ENCODE results near the gene CAMK4.

The CAMK4 gene

DNA sequence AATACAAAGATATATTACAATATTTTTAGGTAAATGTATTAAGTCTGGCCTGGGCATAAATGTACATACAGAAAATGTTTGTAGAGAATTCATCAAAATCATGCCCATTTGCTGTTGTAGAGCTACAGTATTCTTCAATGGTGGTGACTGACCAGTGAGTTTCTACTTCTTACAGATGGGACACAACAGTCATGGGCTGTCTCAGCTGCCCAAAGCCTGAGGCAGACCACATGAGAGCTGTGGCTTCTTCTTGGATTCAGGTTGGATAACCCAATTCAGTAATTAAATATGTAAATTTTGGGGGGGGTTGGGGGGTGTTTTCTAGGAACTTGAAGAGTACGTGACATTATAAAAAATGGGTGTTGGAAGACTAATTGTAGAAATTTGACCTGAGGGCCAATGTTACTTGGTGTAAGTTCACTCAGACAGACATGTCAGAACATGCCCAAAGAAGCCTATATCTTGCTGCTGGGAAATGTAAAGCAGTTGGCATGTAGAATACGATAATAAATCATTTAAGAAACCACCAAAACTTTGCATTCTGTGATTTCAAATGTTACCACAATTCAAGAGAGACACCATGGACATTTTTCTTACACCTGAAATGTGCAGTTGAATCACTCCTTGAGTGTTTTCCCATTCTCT, 270.3 kb downstream of the CAMK4 start:
- DNase-seq = no peak

DNA sequence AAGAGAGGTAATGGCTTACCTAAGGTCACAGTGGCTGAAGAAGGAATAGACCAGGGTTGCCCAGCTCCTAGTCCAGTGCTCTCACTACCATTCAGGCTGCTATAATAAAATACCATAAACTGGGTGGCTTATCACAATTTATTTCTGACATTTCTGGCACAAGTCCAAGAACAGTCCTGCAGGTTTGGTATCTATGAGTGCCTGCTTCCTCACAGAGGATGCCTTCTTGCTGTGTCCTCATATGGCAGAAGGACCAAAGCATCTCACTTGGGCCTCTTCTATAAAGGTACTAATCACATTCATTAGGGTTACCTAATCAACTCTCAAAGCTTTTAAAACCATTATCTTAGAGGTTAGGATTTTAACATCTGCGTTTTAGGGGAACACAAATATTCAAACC, 271.0 kb downstream of the CAMK4 start:
- DNase-seq = peak in 1 of 14 donors; percentile 45

DNA sequence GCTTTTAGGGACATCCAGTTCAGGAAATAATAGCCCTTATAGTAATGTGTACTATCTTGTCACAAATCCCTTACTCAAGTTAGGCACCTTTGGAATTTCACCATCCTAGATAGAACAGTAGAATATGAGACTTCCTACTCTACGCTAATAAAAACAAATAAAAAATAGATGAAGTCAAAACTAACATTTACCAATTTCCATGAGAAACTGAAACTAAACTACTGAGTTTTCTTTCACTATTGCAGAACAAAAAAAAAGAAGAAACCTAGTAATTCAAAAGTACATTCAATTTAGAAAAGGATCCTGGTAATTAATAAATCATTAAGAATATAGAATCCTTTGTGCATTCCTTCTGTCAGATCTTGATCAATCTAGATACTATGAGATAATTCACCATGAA, 274.2 kb downstream of the CAMK4 start:
- no peak for DNase-seq

DNA sequence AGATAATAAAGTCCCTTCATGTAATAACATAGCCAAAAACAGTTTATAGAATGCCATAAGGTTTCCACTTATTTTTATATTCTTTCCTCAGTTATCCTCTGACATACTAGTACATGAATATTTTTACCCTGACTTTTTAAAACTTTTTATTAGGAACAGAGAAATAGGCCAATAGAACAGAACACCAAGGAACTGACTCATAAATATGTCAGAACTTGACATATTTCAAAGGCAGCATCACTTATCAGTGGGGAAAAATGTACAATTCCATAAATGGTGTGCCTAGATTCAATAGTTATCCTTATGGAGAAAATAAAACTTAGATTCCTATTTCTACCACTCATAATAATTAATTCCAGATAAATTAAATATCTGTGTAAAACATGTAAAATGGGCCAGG, 278.8 kb downstream of the CAMK4 start:
- DNase-seq = no peak

DNA sequence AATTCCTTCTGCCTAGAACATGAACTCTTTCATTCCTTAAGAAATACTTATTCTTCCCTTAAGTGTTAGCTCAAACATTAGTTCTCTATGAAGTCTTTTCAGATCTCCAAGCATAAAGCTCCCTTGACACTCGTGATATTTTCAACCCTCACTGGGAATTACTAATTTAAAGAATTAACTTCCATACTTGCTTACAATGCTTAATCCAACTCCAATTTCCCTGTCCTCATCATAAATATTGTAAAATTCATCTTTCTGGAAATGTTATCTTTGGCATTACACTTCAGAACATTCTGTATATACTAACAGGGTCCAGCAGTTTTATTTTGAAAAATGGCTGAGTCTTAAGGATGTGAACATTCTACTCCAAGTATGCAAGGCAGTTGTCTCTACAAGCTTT, 280.9 kb downstream of the CAMK4 start:
- DNase-seq = no peak

DNA sequence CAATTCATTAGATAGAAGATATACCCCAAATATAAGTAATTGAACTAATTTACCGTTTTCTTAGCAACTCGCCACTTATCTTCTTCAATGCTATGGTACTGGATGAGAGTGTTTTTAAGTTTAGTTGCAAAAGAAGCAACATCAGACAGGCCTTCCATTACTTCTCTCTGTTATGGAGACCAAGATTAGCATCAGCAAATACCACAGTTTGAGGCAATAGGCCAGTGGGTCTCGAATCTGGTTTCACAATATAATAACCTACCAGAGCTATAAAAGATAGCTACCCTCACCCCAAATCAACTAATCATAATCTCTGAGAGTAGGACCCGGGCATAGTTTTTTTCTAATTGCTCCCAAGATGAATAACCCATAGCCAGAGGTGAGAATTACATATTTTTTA, 283.1 kb downstream of the CAMK4 start:
- no peak for DNase-seq

DNA sequence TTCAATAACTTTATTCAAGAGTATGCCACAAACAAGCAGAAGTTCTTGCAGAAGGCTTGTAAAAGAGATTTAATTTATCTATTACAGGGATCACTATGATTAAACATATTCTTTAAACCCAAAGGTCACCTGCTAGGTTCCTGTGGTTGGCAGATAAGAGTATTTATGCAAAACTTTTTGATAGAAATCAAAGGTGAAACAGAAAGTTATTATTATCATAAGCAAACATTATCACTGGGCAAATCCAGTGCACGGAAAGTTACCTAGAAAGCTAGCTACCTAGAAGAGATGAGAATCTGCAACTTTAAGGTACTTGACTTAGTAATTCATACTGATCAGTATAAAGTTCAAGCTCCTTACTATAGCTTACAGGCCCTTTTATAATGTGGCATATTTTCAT, 284.9 kb downstream of the CAMK4 start:
- no peak for DNase-seq

DNA sequence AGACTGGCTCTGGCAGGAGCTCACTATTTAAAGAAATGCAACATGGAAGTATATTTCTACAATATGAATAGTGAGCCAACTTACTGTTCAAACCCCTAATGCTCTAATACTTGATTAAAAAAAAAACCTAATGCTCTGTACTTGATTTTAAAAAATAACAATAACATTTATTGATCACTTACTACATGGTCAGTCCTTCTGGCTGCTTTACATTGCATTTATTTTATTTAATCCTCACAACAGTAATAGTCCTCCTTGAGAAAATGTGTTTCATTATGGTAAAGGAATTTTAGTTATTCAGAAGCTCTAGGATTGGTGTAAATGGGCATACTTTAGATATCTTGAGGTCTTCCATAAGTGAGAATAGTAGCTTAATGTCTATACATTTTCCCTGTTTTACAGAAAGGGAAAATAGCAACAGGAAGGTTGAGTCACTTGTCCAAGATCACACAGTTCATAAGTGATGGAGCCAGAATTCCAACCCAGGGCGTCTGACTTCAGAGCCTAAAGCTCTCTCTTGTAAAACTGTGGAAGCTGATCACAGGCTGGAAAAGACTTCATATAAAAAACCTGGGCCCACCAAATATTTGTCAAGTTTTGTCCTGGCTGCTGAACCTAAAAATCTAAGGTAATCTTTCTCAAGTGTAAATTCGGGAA, 287.1 kb downstream of the CAMK4 start:
- DNase-seq = peak in 1 of 14 donors; percentile 23

DNA sequence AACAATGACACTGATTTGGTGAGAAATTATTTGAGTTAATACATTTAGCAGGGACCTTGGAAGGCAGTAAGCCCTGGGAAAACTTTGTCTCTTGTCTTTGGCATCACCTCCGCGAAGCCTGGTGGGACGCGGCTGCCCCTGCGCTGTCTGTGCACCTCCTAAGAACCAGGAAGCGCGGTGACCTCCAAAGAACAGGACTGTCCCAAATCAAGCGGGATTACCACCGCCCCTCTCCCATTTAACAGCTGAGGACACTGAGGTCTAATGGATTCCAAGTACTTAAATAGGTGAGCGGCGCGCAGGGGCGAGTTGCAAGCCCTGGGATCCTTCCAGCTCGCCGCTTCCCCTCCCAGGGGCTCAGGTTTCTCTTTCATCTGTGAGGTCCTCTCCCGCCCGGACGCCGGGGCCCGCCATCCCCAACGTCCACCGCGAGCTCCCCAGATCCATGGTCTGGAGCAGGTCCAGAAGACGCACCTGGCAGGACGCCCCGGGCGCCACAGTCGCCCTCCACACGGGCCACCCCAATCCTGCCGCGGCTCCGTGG, 287.7 kb downstream of the CAMK4 start:
- DNase-seq = peak in 6 of 14 donors; percentile 61 to 74 (median 65)

DNA sequence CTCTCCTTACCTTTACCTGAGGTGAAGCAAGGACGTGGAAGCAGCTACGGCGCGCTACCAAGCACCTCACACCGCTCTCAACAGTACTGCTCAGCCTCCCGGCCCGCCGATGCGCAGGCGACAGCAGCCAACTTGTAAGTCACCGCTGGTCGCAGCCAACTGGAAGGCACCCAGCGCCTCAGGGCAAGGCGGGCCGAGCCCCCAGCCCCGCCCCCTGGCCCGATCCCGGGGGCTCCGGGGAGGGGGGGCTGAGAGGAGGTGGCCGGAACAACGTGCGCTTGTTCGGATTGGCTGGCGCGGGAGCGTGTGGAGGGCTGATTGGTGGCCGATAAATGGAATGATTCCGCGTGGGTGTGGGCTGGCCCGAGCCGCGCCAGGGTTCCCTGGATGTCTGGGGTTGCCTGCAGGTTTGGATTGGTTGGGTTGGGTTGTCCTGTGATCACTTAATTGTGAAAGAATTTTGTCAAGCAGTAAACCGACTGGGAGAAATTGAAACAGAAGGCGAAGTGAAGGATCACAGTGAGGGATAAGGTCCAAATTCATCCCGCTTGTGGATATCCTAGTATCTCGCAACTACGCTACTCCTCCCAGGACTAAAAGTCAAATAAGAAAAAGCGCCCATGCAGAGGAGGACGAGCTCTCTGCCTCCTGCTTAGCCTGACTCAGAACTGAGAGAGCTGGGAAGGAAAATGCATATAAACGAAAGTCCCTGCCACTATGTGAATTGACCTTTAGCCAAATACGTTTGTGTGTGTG, 288.4 kb downstream of the CAMK4 start, which contains the start of gene STARD4:
STARD4 (minus strand) TSS at position 161 of the 756 bp plus-strand sequence. CDS start 5,102 bp downstream, outside the sequence.
- DNase-seq = peak; percentile 78 to 99 (median 96)

DNA sequence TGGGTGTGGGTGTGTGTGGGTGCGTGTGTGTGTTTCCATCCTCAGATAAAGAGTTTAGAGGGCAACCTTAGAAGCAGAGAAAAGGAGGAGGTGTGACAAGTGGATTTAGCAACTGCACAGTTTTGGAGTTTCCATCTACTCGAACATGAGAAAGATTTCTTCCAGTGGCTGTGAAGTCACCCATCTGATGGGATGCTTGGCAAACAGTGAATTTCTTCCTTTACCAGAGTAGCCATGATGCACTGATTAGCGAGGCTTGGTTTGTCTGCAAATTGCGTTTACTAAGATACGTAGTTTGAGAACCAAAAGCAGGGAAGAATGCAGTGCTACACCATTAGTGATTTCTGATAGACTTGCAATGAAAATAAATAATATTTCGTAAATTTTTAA, 288.9 kb downstream of the CAMK4 start:
- DNase-seq = peak in 1 of 14 donors; percentile 46

DNA sequence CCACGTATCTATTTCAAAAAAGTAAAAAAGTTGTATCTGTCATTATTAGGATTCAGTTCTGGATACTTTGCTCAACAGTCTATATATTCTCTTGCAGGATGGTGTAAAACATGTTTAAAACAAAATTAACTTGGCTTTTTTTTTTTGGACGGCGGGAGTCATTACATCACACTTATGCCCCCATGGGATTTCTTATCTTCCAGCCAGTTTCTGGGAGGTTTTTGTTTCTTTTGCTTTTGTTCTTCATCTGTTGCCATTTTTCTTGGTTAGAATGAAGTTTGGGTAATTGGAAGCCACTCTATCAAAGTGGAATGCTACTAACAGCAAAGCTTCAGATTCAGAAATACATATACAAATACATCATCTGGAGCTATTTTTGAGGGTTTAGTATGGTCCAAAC, 289.9 kb downstream of the CAMK4 start:
- DNase-seq = no peak

DNA sequence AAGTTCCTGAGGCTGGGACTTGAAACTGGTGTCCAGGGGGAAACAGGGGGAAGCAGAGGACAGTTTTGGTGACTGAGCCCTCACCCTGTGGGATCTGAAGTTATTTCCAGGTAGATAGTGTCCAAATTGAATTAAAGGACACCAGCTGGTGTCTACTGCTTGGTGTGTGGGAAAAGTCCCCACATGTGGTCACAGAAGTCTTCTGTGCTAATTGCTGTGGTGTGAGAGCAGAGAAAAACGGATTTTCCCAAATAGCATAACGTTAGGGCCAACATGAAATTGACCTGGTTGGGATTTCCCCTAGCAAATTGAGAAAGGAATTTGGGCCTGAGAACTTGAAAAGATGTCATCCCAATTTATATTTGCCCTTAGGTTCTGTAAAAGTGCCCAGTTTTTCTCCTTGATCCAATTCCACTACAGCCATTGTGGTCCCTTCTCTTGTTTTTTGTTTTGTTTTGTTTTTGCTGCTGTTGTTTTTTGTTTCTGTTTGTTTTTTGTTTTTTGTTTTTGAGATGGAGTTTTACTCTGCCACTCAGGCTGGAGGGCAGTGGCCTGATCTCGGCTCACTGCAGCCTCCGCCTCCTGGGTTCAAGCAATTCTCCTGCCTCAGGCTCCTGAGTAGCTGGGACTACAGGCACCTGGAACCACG, 293.8 kb downstream of the CAMK4 start:
- no peak for DNase-seq

DNA sequence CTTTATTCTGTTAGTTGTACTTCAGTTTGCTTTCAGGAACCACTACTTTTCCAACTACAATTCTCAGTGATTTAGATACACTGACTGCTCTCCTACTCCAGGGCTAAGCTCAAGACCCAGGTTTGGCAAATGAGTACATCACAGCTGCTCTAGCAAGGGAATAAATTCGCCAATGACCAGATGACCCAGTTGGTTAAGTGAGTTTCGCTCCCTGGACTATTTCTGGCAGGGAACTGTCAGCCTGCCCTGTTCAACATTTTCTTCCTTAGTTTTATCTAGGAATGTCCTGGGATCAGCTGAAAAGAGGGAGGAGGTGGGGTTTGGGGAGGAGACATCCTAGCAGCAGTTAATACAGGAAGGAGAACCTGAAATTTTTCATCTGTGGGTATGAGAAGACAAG, 294.6 kb downstream of the CAMK4 start:
- DNase-seq = no peak

DNA sequence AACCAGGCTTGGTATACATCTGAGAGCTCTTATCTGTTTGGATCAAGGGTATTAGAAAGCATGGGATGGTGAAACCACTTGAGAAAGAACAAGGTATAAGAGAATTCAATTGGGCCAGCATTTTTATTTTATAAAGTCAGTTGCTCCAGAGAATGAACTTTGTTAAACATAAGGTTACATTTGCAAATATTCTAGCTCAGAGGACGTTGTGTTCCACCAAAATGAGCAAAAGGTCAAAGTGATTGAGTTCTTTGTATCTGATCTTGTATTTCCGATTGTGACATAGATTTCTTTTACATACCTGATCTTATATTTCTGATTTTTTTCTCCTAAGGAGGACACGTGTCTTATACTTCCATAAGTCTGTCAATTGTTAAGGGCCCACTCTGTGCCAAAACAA, 296.7 kb downstream of the CAMK4 start:
- no peak for DNase-seq

DNA sequence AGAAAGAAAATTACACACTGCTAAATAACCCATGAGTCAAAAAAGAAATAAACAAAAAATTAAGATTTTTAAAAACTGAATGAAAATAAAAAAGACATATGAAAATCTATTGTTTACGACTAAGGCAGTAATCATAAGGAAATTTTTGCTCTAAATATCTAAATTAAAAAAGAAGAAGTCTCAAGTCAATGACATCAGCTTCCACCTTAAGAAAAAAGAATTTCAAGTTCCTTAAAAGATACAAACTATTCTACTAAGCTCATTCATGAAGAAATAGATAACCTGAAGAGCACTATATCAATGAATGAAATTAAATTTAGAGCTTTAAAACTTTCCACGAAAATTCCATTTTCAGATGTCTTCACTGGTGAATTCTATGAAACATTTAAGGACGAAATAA, 303.9 kb downstream of the CAMK4 start:
- no peak for DNase-seq

DNA sequence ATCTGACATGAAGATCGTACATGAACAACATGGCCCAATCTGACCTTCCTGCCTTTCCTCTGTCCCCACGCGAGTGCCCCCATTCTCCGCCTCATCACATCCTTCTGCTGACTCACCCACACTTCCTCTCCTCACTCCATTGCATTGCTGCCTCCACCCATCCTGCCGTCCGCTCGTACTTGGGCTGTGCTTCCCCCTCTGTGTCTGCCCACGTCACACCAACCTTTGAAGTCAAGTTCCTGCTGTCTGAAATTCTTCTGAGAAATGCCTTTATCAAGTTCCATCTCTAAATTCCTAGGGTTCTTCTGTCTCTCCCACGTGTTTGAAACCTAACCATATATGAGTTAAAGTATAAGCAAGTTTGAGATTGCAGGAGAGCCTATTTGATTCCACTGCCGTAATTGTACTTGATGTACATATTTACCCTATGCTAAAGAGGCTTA, 306.1 kb downstream of the CAMK4 start:
- DNase-seq = peak in 2 of 14 donors; percentile 18 to 41

DNA sequence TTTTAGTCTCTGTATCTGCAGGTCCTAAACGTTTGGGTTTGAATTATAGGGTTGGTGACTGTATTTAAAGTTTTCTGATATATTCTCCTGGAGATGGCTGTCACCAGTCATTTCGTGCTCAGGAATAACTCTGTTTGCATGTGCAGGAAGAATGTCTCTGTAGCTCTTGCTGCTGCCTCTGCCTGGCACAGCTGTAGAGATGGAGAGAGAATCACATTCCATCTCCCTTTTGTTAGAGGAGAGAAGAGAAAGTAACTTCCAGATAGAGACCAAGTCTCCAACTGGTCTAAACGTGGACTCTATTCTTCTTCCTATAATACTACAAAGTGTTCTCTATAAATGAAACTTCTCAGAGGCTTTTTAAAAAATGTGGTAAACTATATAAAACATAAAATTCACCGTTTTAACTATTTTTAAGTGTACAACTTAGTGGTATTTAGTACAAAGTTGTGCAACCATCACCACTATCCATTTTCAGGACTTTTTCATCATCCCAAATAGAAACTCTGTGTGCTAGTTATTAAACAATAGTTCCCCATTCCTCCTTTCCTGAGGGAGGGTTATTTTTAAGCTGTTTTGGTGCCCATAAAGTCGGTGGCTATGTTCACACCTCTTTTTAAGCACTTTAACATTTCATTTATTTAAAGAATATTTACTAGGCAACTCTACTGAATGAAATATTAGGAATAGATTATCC, 308.9 kb downstream of the CAMK4 start:
- no peak for DNase-seq

DNA sequence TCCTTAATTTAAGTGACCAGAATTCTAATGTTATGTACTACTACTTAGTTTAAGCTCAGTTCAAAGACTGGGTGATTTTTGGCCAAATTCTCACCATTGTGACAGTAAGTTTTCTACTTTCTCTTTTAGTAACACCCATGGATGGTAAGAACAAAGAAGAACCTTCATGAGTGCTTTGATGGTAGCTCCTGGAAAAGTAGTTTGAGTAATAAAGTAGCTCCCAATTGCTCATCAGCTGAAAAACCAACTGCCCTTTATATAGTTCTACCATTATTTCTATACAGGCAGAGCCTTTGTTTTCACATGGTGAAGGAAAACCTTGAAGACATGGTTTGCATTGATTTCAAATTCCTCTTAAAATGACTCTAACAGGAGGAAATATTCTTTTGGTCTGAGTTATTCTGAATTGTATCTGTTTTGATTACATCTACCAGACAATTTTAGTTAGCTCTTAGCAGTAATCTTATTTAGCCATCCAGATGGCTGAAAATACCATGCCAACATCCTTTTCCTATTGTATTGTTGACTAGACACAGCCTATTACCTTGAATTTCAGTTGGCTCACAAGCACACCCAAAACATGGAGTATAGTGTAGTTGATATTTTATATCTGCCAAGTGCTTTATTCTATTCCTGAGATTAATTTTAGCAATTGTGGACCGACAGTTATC, 311.8 kb downstream of the CAMK4 start:
- peak in 1 of 14 donors; percentile 39 for DNase-seq

DNA sequence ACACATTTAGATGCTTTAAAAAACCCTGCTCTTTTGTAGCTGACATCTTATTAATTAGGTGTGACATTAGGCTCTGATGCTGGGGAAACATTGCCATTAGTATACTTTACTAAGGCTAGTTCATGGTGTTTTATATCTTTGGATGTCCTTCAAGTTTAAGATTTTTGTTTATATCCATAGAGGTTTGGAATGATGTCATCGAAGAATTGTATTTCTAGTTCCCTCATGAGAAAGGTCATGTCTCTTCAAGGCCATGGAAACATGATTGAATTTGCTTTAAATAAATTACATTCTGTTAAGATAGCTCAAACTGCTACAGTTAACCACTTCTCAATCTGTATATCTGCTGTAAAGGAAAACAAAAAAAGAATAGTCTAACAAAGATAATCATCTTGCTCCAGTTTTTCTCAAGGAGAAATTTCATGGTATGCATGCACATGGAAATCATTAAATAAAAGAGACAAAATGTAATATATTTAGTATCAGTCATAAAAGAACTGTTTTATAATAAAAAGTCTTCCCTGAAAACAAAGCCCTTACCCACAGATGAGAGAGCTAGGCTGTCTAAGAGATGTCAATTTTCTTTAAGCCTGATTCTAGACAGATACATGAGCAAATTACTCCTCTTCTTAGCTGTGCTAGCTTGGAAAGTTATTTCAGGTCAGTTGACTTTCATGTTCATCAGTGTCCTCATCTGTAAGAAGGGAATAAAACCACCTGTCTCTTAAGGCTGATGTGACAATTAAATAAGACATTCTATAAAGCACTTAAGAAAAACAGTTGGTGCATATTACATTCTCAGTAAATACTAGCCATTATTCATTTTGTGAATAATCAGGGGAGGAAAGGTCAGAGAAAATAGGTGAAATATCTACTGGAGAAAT, 313.2 kb downstream of the CAMK4 start:
- DNase-seq = no peak

Data from C1 segment of cervical spinal cord (tissue), 14 donors.